Uterus (tissue), 2 donors: ENCODE data around the gene PKNOX2.

Source experiments
- POLR2A ChIP-seq, 2 donors: fragments of 450-650 bp; IDR thresholded peaks; one replicate each; pipeline ENCODE4 v1.6.1; 2016; ENCODE audit warnings: antibody characterized with exemption in 2 of 2, mild to moderate bottlenecking in 1 of 2, moderate library complexity in 1 of 2
- TF ChIP-seq, protein P1 (sequence below), 4 experiments: fragments of 200-600 bp in 2 of 4; fragments of 450-650 bp in 2 of 4; sonication (generic) in 2 of 4; IDR thresholded peaks; one replicate each; pipeline ENCODE4 v1.5.1; 2016 to 2019; ENCODE audit warnings: antibody characterized with exemption in 4 of 4, mild to moderate bottlenecking in 2 of 4, moderate library complexity in 1 of 4

DNA sequence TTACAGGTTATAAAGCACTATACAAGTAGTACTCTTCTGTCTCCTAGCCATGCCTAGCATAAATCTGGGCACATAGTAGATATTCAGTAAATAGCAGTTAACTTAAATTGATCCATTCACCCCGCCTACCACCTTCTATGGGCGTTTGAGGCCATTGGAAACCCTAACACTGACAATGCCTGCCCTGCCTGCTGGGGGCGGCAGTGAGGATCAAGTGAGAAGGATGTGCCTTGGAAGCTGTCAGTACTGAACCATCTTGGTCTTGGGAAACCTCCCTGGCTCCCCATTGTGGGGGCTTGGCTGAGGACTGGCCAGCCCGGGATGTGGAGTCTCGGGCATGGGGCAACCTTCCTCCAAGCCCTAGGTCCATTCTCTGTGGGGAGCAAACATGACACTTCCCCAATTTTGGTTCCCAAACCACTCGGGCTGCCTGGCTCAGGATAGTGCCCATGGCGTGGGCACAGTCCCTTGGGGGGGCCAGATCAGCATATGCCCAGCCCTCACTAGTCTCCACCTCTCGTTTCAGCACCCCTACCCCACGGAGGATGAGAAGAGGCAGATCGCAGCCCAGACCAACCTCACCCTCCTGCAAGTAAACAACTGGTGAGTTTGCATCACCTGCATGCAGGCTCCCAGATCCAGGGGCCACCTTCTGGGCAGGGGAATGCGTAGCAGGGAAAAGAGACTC lies 264.1 kb downstream of the PKNOX2 start:
- TF ChIP-seq, protein P1, sequence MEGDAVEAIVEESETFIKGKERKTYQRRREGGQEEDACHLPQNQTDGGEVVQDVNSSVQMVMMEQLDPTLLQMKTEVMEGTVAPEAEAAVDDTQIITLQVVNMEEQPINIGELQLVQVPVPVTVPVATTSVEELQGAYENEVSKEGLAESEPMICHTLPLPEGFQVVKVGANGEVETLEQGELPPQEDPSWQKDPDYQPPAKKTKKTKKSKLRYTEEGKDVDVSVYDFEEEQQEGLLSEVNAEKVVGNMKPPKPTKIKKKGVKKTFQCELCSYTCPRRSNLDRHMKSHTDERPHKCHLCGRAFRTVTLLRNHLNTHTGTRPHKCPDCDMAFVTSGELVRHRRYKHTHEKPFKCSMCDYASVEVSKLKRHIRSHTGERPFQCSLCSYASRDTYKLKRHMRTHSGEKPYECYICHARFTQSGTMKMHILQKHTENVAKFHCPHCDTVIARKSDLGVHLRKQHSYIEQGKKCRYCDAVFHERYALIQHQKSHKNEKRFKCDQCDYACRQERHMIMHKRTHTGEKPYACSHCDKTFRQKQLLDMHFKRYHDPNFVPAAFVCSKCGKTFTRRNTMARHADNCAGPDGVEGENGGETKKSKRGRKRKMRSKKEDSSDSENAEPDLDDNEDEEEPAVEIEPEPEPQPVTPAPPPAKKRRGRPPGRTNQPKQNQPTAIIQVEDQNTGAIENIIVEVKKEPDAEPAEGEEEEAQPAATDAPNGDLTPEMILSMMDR (IDR thresholded peaks at IDR 0.05): no peak
- no peak for TF ChIP-seq POLR2A (IDR thresholded peaks at IDR 0.05)
